HG03457 (cell line): ENCODE measurements around the gene OR6C70.

Experiments used
- ATAC-seq: cut with Tn5 transposase; IDR thresholded peaks from one replicate; pipeline ENCODE4 v1.9.1; 2021; ENCODE audit warnings: moderate number of reproducible peaks; ENCODE audit not compliant: unreplicated experiment

OR6C70 gene

GRCh38 chr12:55420307-55420962 is 49.5 kb downstream of the OR6C70 start:
- no peak for ATAC-seq
